ENCODE measurements around the gene HES5.

HES5 gene

GRCh38 chr1:2515763-2516080 lies 14.3 kb downstream of the HES5 start:
- Histone ChIP-seq H3K27me3 (ENCODE audit: control insufficient read depth, insufficient read depth, low read length, poor library complexity, severe bottlenecking) (no peaks in the 10 kb centered on the region), H3K27ac (ENCODE audit: insufficient read depth, low read depth, low read length, poor library complexity, severe bottlenecking) (no peak overlapping the region), H3K4me1 (ENCODE audit: control insufficient read depth, insufficient read depth, low read length) (no peaks in the 10 kb centered on the region), H3K9me3 (ENCODE audit: control insufficient read depth, low read length) (no peaks in the 10 kb centered on the region), H3K36me3 (ENCODE audit: control insufficient read depth, insufficient read depth, low read length) (peaks cover 61% of the 10 kb centered on the region), H3K4me3 (ENCODE audit: insufficient read depth, low read depth, low read length) (no peak overlapping the region)
- WGBS, 2 experiments, result 94 to 95% methylated on average over 11 of the region's 11 CpGs

DNA sequence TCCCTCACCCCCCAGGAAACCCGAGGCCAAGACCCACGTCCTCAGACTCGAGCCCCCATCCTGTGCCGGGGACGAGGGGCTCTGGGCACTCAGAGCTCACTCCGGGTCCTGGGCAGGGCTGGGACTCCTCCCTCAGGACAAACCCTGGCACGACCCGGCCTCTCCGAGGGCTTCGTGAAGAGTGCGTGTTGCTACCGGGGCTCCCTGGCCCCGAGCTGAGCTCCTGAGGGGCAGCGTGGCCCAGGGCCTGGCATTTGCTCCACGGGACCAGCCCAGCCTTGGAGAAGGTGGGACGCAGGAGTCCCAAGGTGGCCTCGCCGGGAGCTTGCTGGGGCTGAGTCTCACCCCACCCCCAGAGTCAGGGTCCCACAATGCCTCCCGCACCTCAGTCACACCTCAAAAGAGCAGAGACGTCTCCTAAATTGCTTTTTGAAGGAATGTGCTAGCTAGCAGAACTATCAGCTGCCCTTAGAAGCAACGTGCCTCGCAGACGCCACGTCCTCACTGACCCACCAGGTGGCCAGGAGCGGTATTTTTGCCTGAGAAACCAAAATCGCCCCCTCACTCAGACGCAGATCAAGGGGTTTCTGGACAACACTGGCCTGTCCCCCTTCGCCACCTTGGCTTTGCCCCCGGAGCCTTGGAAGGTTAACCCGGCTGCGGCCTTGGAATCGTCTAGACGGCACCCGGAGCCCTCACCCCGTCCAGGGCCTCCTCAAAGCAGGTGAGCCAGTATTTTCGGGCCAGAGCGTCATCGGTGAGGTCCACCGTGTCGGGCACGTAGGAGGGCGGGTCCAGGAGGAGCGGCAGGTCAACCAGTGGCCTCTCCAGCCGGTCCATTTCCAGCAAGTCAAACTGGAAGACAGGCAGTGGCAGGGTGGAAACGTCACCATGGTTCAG lies 14.9 kb downstream of the HES5 start:
- Histone ChIP-seq H3K36me3 (ENCODE audit: control insufficient read depth, insufficient read depth, low read length) (peaks cover 62% of the 10 kb centered on the region), H3K27me3 (ENCODE audit: control insufficient read depth, insufficient read depth, low read length, poor library complexity, severe bottlenecking) (no peaks in the 10 kb centered on the region), H3K9me3 (ENCODE audit: control insufficient read depth, low read length) (no peaks in the 10 kb centered on the region), H3K27ac (ENCODE audit: insufficient read depth, low read depth, low read length, poor library complexity, severe bottlenecking) (no peak overlapping the region), H3K4me1 (ENCODE audit: control insufficient read depth, insufficient read depth, low read length) (no peaks in the 10 kb centered on the region), H3K4me3 (ENCODE audit: insufficient read depth, low read depth, low read length) (no peak overlapping the region)
- WGBS, 2 experiments, result 93 to 94% methylated on average over 45 of the region's 45 CpGs

- no peaks in the 10 kb centered on the region for H3K9me3 ChIP-seq (ENCODE audit: control insufficient read depth, low read length)
- no peaks in the 10 kb centered on the region for H3K27me3 ChIP-seq (ENCODE audit: control insufficient read depth, insufficient read depth, low read length, poor library complexity, severe bottlenecking)
- H3K4me3 ChIP-seq (ENCODE audit: insufficient read depth, low read depth, low read length), result no peak overlapping the region
- 96 to 97% methylated on average over 43 of the region's 43 CpGs for WGBS, 2 experiments
- H3K27ac ChIP-seq (ENCODE audit: insufficient read depth, low read depth, low read length, poor library complexity, severe bottlenecking), result no peak overlapping the region
- peaks cover 60% of the 10 kb centered on the region for H3K36me3 ChIP-seq (ENCODE audit: control insufficient read depth, insufficient read depth, low read length)
- no peaks in the 10 kb centered on the region for H3K4me1 ChIP-seq (ENCODE audit: control insufficient read depth, insufficient read depth, low read length)
Measured at GRCh38 chr1:2513939-2514652, 16.0 kb downstream of the HES5 start.

DNA sequence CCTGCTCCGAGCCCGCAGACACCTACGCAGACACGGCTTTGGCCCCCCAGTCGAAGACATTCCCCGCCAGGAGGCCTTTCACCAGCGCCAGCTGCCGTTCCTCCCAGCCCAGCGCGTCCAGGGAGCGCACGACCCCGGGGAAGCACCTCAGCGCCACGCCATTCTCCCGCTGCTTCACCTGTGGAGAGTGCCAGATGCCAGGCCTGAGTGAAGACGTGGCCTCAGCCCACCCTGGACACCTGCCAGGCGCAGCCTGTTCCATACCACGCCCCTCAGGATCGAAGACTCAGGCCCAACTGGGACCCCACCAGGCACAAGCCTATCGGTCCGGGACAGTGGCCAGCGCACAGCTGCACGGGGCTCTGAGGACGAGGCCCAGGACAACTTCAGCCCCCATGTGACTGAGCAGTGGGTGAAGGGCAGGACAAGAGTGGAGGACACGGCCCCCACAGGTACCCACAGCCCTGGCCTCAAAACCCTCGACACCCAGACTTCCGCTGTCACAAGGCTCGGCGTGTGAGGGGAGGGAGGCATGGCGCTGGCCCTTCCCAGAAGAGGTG lies 17.1 kb downstream of the HES5 start:
- H3K4me3 ChIP-seq (ENCODE audit: insufficient read depth, low read depth, low read length), result no peak overlapping the region
- peaks cover 51% of the 10 kb centered on the region for H3K36me3 ChIP-seq (ENCODE audit: control insufficient read depth, insufficient read depth, low read length)
- no peaks in the 10 kb centered on the region for H3K4me1 ChIP-seq (ENCODE audit: control insufficient read depth, insufficient read depth, low read length)
- H3K27me3 ChIP-seq (ENCODE audit: control insufficient read depth, insufficient read depth, low read length, poor library complexity, severe bottlenecking), result no peaks in the 10 kb centered on the region
- WGBS, 2 experiments, result 94% methylated on average over 31 of the region's 31 CpGs
- no peak overlapping the region for H3K27ac ChIP-seq (ENCODE audit: insufficient read depth, low read depth, low read length, poor library complexity, severe bottlenecking)
- no peaks in the 10 kb centered on the region for H3K9me3 ChIP-seq (ENCODE audit: control insufficient read depth, low read length)

DNA sequence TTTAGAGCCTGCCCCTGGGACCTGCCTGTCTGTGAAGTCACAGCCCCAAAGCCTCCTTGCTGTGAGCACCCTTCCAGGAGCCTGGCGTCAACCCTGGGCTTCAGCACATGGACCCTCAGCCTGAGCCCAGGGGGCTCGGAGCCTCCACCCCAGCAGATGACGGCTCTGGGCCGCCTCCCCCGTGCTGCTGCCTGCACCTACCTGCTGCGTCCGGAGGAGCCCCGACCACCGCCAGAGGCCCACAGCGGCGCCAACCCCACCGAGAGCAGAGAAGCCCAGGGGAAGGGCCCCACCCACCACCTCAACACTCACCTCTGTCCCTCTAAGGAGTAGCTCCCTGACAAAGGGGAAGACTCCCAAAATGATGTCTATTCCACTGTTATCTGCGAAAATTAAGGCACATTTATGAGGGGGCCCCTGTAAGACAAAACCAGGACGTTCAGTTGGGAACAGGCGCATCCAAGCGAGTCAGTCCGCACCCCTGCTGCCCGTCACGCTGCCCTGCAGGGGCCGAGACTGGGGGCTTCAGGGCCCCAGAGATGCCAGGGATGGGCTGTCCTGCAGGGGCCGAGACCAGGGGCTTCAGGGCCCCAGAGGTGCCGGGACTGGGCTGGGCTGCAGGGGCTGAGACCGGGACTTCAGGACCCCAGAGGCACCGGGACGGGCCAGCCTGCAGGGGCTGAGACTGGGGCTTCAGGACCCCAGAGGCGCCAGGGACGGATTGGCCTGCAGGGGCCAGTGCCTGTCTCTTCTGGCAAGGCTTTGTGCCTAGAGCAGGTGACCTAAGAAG lies 19.5 kb downstream of the HES5 start:
- WGBS, 2 experiments, result 93 to 94% methylated on average over 27 of the region's 27 CpGs

GRCh38 chr1:2509589-2509988 lies 20.5 kb downstream of the HES5 start:
- no peaks in the 10 kb centered on the region for H3K9me3 ChIP-seq (ENCODE audit: control insufficient read depth, low read length)
- no peak overlapping the region for H3K27ac ChIP-seq (ENCODE audit: insufficient read depth, low read depth, low read length, poor library complexity, severe bottlenecking)
- H3K4me3 ChIP-seq (ENCODE audit: insufficient read depth, low read depth, low read length), result no peak overlapping the region
- H3K4me1 ChIP-seq (ENCODE audit: control insufficient read depth, insufficient read depth, low read length), result peaks cover 5% of the 10 kb centered on the region
- 95 to 97% methylated on average over 11 of the region's 11 CpGs for WGBS, 2 experiments
- H3K27me3 ChIP-seq (ENCODE audit: control insufficient read depth, insufficient read depth, low read length, poor library complexity, severe bottlenecking), result no peaks in the 10 kb centered on the region
- peaks cover 37% of the 10 kb centered on the region for H3K36me3 ChIP-seq (ENCODE audit: control insufficient read depth, insufficient read depth, low read length)

More for the DNA sequence above, 19.5 kb downstream of the HES5 start:
- Histone ChIP-seq H3K4me3 (ENCODE audit: insufficient read depth, low read depth, low read length) (no peak overlapping the region), H3K27ac (ENCODE audit: insufficient read depth, low read depth, low read length, poor library complexity, severe bottlenecking) (no peak overlapping the region), H3K4me1 (ENCODE audit: control insufficient read depth, insufficient read depth, low read length) (peaks cover 5% of the 10 kb centered on the region), H3K9me3 (ENCODE audit: control insufficient read depth, low read length) (no peaks in the 10 kb centered on the region), H3K27me3 (ENCODE audit: control insufficient read depth, insufficient read depth, low read length, poor library complexity, severe bottlenecking) (no peaks in the 10 kb centered on the region), H3K36me3 (ENCODE audit: control insufficient read depth, insufficient read depth, low read length) (peaks cover 40% of the 10 kb centered on the region)

DNA sequence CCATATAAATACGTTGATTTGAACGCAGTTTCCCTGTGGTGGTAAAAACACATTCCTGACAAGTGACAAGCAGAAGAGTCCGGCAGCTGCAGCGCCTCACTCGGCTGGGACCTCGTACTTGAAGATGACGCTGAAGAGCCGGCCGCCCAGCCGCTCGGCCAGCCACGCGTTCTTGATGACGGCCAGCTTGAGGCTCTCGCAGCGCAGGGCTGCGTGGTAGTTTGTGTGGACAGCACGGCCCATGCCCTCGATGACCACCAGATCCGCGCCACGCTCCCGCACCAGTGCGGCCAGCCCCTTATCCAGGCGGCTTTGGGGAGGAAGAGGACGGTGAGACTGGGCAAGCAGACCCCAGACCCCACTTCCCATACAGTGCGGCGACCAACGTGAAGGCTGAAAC lies 21.3 kb downstream of the HES5 start:
- Histone ChIP-seq H3K27ac (ENCODE audit: insufficient read depth, low read depth, low read length, poor library complexity, severe bottlenecking) (no peak overlapping the region), H3K9me3 (ENCODE audit: control insufficient read depth, low read length) (no peaks in the 10 kb centered on the region), H3K4me1 (ENCODE audit: control insufficient read depth, insufficient read depth, low read length) (peaks cover 8% of the 10 kb centered on the region), H3K4me3 (ENCODE audit: insufficient read depth, low read depth, low read length) (no peak overlapping the region), H3K36me3 (ENCODE audit: control insufficient read depth, insufficient read depth, low read length) (peaks cover 32% of the 10 kb centered on the region), H3K27me3 (ENCODE audit: control insufficient read depth, insufficient read depth, low read length, poor library complexity, severe bottlenecking) (no peaks in the 10 kb centered on the region)
- WGBS, 2 experiments, result 95 to 97% methylated on average over 29 of the region's 29 CpGs

DNA sequence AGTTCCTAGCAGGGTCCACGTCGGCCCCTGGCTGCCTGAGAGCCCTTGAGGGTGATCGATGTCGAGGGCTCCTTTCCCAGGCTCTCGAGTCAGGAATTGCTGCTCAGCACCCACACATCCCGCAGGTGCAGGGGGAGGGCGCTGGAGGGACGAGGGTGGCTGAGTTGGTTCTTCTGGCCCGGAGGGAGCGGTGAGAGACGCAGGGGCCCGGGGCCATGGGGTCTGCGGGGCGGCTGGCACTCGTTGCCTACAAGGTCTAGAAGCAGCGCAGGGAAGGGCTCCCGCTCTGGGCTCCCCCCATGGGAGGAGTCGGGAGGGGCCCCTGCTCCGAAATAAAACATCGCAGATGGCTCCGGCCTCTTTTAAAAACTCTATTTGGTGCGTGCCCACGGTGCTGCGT lies 21.9 kb downstream of the HES5 start:
- WGBS, 2 experiments, result 91 to 92% methylated on average over 21 to 22 of the region's 24 CpGs
- Histone ChIP-seq H3K27ac (ENCODE audit: insufficient read depth, low read depth, low read length, poor library complexity, severe bottlenecking) (no peak overlapping the region), H3K27me3 (ENCODE audit: control insufficient read depth, insufficient read depth, low read length, poor library complexity, severe bottlenecking) (no peaks in the 10 kb centered on the region), H3K9me3 (ENCODE audit: control insufficient read depth, low read length) (no peaks in the 10 kb centered on the region), H3K36me3 (ENCODE audit: control insufficient read depth, insufficient read depth, low read length) (peaks cover 31% of the 10 kb centered on the region), H3K4me3 (ENCODE audit: insufficient read depth, low read depth, low read length) (no peak overlapping the region), H3K4me1 (ENCODE audit: control insufficient read depth, insufficient read depth, low read length) (peaks cover 11% of the 10 kb centered on the region)

GRCh38 chr1:2507744-2508155 lies 22.3 kb downstream of the HES5 start:
- Histone ChIP-seq H3K27me3 (ENCODE audit: control insufficient read depth, insufficient read depth, low read length, poor library complexity, severe bottlenecking) (no peaks in the 10 kb centered on the region), H3K36me3 (ENCODE audit: control insufficient read depth, insufficient read depth, low read length) (peaks cover 27% of the 10 kb centered on the region), H3K4me3 (ENCODE audit: insufficient read depth, low read depth, low read length) (no peak overlapping the region), H3K4me1 (ENCODE audit: control insufficient read depth, insufficient read depth, low read length) (peaks cover 11% of the 10 kb centered on the region), H3K27ac (ENCODE audit: insufficient read depth, low read depth, low read length, poor library complexity, severe bottlenecking) (no peak overlapping the region), H3K9me3 (ENCODE audit: control insufficient read depth, low read length) (no peaks in the 10 kb centered on the region)
- 93 to 95% methylated on average over 6 of the region's 6 CpGs for WGBS, 2 experiments
